Stimulated activated CD8-positive, alpha-beta memory T cell treated with anti-CD3 and anti-CD28 coated beads, Interleukin-7, amount 100 ng/mL, for 24 hours (primary cell): ENCODE data around the gene HPSE2.

Experiments used
- DNase-seq: peaks from one replicate; pipeline ENCODE4 v3.0.0-alpha.2; 2020; ENCODE audit warnings: low read depth

Gene HPSE2

DNA sequence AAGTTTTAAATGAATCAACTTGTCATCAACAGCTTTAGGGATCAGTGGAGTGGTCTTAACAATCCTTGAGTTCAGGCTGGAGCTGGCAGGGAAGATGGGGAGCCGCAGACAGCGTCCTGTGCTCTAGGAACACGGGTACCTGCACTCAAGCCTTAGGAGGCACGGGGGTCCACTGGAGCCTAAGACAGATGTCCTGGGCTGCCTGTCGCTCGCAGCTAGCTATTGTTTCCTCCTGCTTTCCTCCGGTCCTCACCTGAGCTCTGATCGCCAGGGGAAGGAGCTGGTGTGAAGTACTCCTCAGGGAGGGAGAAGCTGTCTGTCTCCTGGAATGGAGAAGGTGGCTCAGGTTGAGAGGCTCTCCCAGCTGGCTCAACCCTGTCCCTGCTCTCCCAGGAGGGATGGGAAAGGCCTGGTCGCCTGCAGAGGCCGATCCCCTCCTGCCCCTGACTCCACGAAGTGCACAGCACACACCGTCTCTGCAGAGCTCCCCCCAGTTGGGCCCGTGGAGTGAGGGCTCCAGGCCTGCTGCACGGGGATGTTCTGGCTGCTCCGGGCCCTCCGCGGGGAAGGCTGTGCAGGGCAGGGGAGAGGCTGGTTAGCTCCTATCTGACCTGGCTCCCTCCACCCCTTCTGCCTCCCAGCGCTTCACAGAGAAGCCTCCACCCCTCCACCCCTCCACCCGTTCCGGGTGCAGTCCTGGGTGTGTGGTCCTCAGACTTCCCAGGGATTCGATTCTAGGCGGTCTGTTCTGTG lies 806.2 kb downstream of the HPSE2 start:
- no peak for DNase-seq

GRCh38 chr10:98427011-98427515 lies 808.6 kb downstream of the HPSE2 start:
- DNase-seq = no peak

GRCh38 chr10:98425511-98426352 lies 809.9 kb downstream of the HPSE2 start:
- DNase-seq = no peak

DNA sequence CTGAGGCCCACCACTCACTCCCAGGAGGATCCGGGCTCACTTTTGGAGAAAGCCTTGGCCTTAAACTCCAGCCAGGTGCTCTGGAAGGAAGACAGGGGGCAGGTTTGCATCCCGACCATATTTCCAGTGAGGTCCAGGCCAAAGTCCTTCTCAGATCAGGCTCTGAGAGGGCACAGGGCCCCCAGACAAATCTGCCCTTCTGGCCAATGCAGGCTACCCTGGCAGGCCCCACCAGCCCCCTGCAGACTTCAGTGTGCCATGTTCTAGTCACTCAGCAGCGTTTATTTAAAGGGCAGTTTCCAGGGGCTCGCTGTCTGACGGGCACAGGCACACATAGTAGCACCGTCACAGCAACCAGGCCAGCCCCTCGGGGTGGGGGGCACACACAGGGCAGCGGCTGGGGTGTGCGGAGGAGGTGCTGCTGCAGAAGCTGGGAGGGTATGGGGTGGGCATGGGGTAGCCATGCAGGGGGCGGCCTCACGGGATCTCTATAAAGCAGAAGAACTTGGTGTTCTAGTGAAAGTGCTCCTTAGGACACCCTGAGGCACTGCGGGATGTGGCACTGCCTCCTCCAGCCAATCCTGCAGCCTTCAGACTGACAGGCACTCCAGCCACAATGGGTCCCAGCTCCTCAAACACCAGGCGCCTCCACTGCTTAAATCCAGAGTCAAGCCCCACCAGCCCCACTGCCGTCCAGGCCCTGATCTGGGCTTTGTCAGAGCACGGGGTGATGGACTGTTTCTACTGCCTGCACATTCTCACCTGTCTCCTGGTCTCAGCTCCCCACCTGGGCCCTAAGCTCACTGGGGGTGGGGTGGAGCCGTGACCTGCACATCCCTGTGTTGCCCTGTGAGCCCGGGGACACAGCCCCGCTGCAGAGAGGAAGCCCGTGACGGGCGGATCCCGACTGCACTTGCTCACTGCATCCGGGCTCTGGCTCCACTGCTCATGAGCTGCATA lies 811.1 kb downstream of the HPSE2 start:
- DNase-seq = no peak

- no peak for DNase-seq
Observed at GRCh38 chr10:98423691-98424120, 811.9 kb downstream of the HPSE2 start.

DNA sequence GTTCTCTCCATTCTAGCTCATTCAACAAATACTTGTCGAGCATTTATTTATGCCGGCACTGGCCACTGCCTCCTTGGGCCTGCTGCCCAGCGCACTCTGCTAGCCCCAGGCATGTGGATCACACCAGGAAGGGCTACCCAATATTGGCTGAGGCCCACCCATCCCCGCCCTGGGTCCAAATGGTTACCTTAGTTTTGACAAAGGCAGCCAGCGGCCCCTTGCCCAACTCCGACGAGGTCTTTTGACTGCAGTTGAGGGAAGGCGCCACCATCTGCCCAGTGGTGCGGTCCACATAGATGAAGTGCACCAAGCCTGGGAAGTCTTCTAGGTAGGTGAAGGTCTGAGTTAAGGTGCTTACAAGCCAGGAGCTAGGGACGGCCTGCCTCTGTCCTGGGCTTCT lies 813.5 kb downstream of the HPSE2 start:
- DNase-seq = no peak

GRCh38 chr10:98420786-98421185 lies 814.9 kb downstream of the HPSE2 start:
- no peak for DNase-seq

GRCh38 chr10:98419469-98420261 lies 816.0 kb downstream of the HPSE2 start:
- no peak for DNase-seq

- DNase-seq = no peak
Observed at GRCh38 chr10:98418665-98419468, 816.8 kb downstream of the HPSE2 start.

DNA sequence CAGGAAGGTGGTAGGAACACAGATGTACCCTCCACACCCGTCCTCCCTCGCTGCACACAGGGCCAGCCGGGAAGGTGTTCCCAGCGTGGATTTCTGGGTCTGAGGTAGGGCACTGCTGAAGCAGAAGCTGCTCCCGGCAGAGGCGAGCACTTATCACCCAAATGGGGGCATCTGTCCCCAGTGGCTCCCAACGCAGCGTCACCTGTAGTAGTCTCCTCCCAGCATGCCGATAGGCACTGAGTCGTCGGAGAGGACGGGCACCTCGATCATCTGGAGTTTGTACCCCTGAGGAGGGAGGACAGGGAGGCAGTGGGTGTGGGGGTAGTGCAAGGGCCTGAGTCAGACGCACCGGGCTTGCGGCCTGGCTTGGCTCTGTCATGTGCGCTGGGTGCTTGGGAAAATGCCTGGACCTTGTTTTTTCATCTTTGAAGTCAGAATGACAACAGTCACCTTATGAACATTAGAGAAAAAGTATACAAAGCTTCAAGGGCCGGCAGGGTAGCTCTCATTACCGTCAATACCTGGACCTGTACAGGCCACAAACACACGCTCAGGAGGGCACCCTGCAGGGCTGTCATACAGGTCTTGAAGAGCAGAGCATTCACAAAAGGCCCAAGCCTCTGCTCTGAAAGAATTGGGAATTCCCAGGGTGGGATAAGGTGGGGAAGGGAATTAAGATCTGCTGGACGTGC lies 817.5 kb downstream of the HPSE2 start:
- DNase-seq = no peak

GRCh38 chr10:98417481-98417959 lies 818.1 kb downstream of the HPSE2 start:
- no peak for DNase-seq

DNA sequence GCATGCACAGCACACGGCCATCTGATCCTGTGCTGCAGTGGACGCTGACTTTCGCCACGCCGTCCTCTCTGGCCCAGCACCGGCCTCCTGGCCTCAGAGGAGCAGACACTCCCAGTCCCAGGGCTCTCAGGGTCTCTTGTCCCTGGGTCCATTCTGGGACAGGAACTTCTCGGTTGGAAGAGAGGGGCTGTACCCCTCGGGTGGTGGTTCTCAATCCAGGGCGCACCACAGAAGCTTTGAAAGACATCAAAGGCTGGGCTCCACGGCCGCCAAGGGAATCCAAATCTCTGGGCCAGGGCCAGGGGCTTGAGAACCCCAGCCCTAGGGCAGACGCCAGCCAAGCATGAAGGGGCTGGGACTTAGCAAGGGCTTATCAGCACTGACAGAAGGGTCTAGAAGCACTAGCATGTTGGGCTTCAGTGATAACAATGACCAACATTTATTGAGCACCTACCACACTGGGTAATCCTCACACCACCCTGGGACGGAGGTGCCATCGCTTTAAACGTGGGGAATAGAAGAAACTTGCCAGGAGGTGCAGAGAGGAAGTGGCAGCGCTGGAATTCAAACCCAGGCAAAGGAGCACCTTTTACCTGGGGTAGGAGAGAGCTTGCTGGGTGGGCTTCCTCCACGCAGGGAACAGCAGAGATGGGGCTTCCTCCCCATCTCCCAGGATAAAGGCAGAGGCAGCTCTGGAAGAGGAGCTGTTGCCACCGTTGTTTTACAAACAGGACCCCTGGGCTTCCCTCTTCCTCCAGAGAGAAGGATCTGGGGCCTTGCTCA lies 818.9 kb downstream of the HPSE2 start:
- DNase-seq = no peak

GRCh38 chr10:98415731-98416119 lies 819.9 kb downstream of the HPSE2 start:
- no peak for DNase-seq

- DNase-seq = no peak
Observed at GRCh38 chr10:98414932-98415730, 820.5 kb downstream of the HPSE2 start, which contains the start of gene PYROXD2. PYROXD2 (minus strand) TSS chr10:98415182; CDS start chr10:98415135, 47 bp downstream.

DNA sequence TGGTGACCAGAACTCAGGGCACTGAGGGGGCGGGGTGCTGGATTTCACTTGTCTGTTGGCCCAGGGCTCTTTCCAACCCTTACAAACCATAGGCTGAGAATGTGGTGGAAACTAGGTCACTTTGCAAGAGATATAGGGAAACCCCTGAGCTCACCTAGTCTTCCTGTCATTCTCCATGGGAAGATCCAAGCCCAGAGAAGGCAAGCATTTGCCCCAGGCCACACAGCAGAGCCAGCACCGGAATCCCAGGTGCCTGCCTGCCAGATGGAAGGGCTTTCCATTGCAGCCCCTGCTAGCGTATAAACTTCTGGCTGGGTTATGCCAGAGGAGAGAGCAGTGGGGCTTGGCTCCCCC lies 821.1 kb downstream of the HPSE2 start:
- DNase-seq = no peak

- no peak for DNase-seq
Observed at GRCh38 chr10:98411768-98412167, 823.9 kb downstream of the HPSE2 start.

DNA sequence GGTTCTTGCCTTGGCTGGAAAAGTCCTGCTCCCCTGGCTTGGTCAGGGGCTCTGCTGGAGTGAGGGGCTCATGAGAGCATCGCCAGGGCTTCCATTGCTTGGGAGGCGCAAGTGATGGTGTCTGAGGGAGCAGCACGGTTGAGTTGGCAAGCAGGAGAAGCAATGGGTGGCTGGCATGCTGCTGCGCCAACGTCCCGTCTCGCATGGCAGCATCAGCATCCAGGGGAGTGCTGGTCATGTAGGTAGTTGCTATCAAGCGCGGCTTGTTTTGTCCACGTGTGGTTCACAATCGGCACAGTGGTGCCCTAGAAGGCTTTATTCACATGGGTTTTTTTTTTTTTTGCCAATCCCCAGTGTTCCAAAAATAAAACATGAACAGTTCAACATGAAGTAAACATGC lies 824.5 kb downstream of the HPSE2 start:
- no peak for DNase-seq

DNA sequence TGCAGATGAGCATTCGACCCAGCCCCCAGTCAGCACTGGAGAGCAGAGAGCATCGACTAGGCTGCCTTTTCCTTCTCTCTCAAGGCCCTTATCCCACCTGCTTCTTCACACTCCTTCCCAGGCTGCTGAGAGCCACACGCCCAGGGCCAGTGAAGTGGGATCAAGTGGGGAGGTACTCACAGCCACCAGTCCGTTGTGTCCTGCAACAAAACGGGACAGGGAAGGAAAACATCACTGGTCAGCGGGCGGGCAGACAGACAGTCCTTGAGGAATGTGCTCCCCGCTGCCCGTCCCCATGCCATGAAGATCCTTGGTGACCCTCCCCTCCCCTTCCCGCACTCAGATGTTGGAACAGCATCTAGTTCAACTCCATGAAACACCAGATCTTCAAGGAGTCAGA lies 824.9 kb downstream of the HPSE2 start:
- no peak for DNase-seq
